Smooth muscle cell (in vitro differentiated cells): ENCODE measurements around the gene IRF4. TPM values are rescaled to one million over a fixed set of nuclear protein-coding genes. Genes with fewer than 3 reads are reported as not detected.

Experiments used
- DNase-seq: peaks from one replicate; lab custom pipeline; 2025; ENCODE audit not compliant: unreplicated experiment; lab: John Stamatoyannopoulos, UW
- H2AFZ ChIP-seq: fragments of 200-600 bp; sonication (generic); 2 replicates; pipeline ENCODE4 v1.6.0; 2016; ENCODE audit warnings: antibody characterized with exemption, low read depth, mild to moderate bottlenecking
- H3F3A ChIP-seq: fragments of 200-600 bp; sonication (generic); 2 replicates; pipeline ENCODE4 v1.6.0; 2017; ENCODE audit warnings: antibody characterized with exemption, low read depth
- H3K27ac ChIP-seq: fragments of 200-600 bp; sonication (generic); 2 replicates; pipeline ENCODE4 v1.5.1; 2016; ENCODE audit warnings: low read depth, mild to moderate bottlenecking
- H3K27me3 ChIP-seq: fragments of 200-600 bp; sonication (generic); 2 replicates; pipeline ENCODE4 v1.6.1; 2016; ENCODE audit warnings: low read depth, mild to moderate bottlenecking
- H3K36me3 ChIP-seq: fragments of 200-600 bp; sonication (generic); 2 replicates; pipeline ENCODE4 v1.5.1; 2016; ENCODE audit warnings: low read depth
- H3K4me1 ChIP-seq: fragments of 200-600 bp; sonication (generic); 2 replicates; pipeline ENCODE4 v1.5.1; 2016; ENCODE audit warnings: low read depth
- H3K4me2 ChIP-seq: fragments of 200-600 bp; sonication (generic); 2 replicates; pipeline ENCODE4 v1.6.0; 2016; ENCODE audit warnings: mild to moderate bottlenecking
- H3K4me3 ChIP-seq: fragments of 200-600 bp; sonication (generic); 2 replicates; pipeline ENCODE4 v1.5.1; 2016; ENCODE audit warnings: mild to moderate bottlenecking
- H3K79me2 ChIP-seq: fragments of 200-600 bp; sonication (generic); 2 replicates; pipeline ENCODE4 v1.6.0; 2016; ENCODE audit warnings: low read depth, mild to moderate bottlenecking
- H3K9ac ChIP-seq: fragments of 200-600 bp; sonication (generic); 2 replicates; pipeline ENCODE4 v1.6.0; 2016; ENCODE audit warnings: low read depth
- H3K9me3 ChIP-seq: fragments of 200-600 bp; sonication (generic); replicated peaks from 2 replicates; pipeline ENCODE4 v1.5.1; 2016; ENCODE audit warnings: low read depth
- H4K20me1 ChIP-seq: fragments of 200-600 bp; sonication (generic); 2 replicates; pipeline ENCODE4 v1.6.0; 2016; ENCODE audit warnings: low read depth
- WGBS: methylation state at CpG from one replicate; pipeline ENCODE4 v1.1.7; 2016; ENCODE audit warnings: low lambda C conversion rate; 5-methylcytosine and 5-hydroxymethylcytosine counted together
- polyA plus RNA-seq: library from polyadenylated mRNA; unstranded; fragments of >200 nt; fragmentation: Nextera tagmentation; extraction: Ambion mirVana; gene quantifications from 2 replicates; pipeline ENCODE4 v1.2.1, GENCODE V29; 2016
- total RNA-seq: library from RNA; depleted of rRNA; stranded (reverse); fragments of >200 nt; gene quantifications from 2 replicates; pipeline ENCODE4 v1.2.3, GENCODE V29; 2014
- TF ChIP-seq, protein P1 (sequence below): fragments of 200-600 bp; sonication (generic); IDR thresholded peaks from 2 replicates; pipeline ENCODE4 v1.5.1; 2017; ENCODE audit warnings: borderline replicate concordance, mild to moderate bottlenecking, antibody characterized with exemption; ENCODE audit not compliant: insufficient read depth, poor library complexity, severe bottlenecking

The IRF4 gene
- total and polyA plus RNA-seq, 2 experiments from 2014 or later = 0.04 TPM; not detected in 1

DNA sequence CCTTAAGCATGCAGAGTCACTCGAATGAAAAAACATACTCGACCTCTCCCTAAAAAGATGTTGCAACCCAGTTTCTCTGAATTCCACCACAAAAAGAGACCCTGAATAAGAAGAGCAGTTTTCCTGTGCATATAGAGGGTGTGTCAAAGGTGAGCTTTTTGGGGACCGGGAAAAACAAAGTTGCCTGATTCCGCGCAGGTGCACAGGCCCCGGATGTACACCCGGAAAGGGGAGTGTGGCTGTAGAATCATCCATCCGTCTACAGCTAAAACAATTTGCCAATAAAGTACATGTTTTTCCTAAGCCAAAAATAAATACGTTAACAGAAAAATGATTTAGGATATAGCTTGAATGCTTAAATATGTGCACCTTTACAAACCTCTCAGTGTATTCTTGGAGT lies 41.2 kb upstream of the IRF4 start:
- no peak overlapping the region for H3K9ac ChIP-seq
- H2AFZ ChIP-seq = no peak overlapping the region
- no peaks in the 10 kb centered on the region for H3K79me2 ChIP-seq
- H3K27me3 ChIP-seq = no peaks in the 10 kb centered on the region
- no peaks in the 10 kb centered on the region for H3F3A ChIP-seq
- no peak for DNase-seq
- no peaks in the 10 kb centered on the region for H3K4me1 ChIP-seq
- WGBS = 90% methylated on average over 9 of the region's 9 CpGs
- H3K4me3 ChIP-seq = no peak overlapping the region
- H4K20me1 ChIP-seq = no peaks in the 10 kb centered on the region
- TF ChIP-seq, protein P1, sequence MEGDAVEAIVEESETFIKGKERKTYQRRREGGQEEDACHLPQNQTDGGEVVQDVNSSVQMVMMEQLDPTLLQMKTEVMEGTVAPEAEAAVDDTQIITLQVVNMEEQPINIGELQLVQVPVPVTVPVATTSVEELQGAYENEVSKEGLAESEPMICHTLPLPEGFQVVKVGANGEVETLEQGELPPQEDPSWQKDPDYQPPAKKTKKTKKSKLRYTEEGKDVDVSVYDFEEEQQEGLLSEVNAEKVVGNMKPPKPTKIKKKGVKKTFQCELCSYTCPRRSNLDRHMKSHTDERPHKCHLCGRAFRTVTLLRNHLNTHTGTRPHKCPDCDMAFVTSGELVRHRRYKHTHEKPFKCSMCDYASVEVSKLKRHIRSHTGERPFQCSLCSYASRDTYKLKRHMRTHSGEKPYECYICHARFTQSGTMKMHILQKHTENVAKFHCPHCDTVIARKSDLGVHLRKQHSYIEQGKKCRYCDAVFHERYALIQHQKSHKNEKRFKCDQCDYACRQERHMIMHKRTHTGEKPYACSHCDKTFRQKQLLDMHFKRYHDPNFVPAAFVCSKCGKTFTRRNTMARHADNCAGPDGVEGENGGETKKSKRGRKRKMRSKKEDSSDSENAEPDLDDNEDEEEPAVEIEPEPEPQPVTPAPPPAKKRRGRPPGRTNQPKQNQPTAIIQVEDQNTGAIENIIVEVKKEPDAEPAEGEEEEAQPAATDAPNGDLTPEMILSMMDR = no peak
- H3K9me3 ChIP-seq = no peaks in the 10 kb centered on the region
- no peaks in the 10 kb centered on the region for H3K36me3 ChIP-seq
- no peak overlapping the region for H3K4me2 ChIP-seq
- no peak overlapping the region for H3K27ac ChIP-seq

DNA sequence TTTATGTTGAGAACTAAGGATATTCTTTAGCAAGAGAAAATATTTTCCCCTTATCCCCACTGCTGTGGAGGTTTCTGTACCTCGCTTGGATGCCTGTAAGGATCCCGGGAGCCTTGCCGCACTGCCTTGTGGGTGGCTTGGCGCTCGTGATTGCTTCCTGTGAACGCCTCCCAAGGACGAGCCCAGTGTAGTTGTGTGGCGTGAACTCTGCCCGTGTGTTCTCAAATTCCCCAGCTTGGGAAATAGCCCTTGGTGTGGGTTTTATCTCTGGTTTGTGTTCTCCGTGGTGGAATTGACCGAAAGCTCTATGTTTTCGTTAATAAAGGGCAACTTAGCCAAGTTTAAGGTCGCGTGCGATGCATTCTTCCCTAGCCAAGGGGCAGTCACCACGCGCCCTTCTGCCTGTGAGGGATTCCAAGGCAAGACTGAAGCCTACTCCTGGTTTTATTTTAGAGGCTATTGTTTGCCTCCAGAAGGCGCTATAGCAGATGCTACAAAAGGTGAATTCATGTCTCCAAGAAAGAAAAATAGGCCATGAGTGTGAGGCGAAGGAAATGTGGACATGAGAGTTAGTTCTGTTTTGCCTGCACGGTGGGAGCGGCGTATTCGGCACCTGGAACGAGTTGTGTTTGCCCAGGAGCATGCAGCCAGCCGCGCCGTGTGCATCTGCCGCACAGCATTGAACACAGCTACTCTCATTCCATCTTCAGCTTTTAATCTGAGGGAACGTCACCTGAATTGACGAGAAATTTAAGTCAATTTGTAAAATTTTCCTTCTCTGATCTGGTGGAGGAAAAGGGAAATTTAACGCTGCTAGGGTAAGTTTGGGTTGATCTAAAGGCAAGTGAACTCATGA lies 40.3 kb upstream of the IRF4 start:
- Histone ChIP-seq H3K9ac (no peak overlapping the region), H3K4me3 (no peak overlapping the region), H3K79me2 (no peaks in the 10 kb centered on the region), H3F3A (no peaks in the 10 kb centered on the region), H4K20me1 (no peaks in the 10 kb centered on the region), H3K4me2 (no peak overlapping the region), H3K27me3 (no peaks in the 10 kb centered on the region), H3K27ac (no peak overlapping the region), H3K4me1 (no peaks in the 10 kb centered on the region), H3K36me3 (no peaks in the 10 kb centered on the region), H2AFZ (no peak overlapping the region), H3K9me3 (no peaks in the 10 kb centered on the region)
- DNase-seq = no peak
- 85% methylated on average over 31 of the region's 31 CpGs for WGBS
- TF ChIP-seq, protein P1 = no peak

DNA sequence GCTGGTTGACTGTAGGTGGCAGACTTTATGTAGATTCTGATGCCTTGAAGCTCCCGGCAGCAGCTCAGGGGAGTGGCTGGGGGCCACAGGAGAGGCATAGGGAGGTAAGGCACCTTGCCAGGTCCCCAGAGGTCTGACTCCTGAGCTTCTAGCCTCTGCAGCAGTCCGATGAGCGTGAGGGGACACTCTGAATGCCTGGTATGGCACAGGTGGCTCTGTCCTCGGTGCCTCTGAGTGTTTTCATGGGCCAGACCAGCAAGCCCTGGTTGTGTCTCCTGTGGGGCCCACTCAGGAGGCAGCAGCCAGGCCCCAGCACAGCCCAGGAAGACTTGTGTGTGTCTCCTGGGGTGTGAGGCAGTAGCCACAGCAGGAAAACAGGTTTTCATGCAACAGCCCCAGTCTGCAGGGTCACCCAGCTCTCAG lies 39.7 kb upstream of the IRF4 start:
- Histone ChIP-seq H3F3A (no peaks in the 10 kb centered on the region), H3K27me3 (no peaks in the 10 kb centered on the region), H2AFZ (no peak overlapping the region), H3K9me3 (no peaks in the 10 kb centered on the region), H3K9ac (no peak overlapping the region), H3K36me3 (no peaks in the 10 kb centered on the region), H4K20me1 (no peaks in the 10 kb centered on the region), H3K4me3 (no peak overlapping the region), H3K79me2 (no peaks in the 10 kb centered on the region), H3K4me1 (no peaks in the 10 kb centered on the region), H3K27ac (no peak overlapping the region), H3K4me2 (no peak overlapping the region)
- 76% methylated on average over 4 of the region's 4 CpGs for WGBS
- DNase-seq = no peak
- TF ChIP-seq, protein P1 = no peak

DNA sequence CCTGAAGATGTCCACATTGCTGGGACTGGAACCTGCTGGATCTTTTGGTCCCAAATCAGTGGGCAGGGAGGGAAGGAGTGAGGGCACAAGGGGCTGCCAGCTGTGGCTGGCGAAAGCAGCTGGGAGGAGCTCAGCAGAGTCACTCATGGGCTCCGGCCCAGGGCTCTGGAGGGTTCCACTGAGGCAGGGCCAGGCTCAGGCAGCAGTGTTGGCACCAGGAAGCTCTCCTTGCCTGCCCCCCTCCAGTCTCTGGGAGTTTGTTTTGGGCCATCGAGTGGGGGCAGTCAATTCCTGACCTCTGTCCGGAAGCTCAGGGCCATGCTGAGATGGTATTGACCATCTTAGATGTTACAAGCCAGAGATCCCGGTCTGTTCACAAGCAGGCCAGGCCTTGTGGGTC lies 39.1 kb upstream of the IRF4 start:
- no peak for DNase-seq
- no peak overlapping the region for H3K4me2 ChIP-seq
- no peaks in the 10 kb centered on the region for H3K27me3 ChIP-seq
- no peak overlapping the region for H3K27ac ChIP-seq
- no peaks in the 10 kb centered on the region for H3F3A ChIP-seq
- H4K20me1 ChIP-seq = no peaks in the 10 kb centered on the region
- H3K4me1 ChIP-seq = no peaks in the 10 kb centered on the region
- no peak overlapping the region for H2AFZ ChIP-seq
- H3K4me3 ChIP-seq = no peak overlapping the region
- H3K36me3 ChIP-seq = no peaks in the 10 kb centered on the region
- TF ChIP-seq, protein P1 = no peak
- 85% methylated on average over 5 of the region's 5 CpGs for WGBS
- no peaks in the 10 kb centered on the region for H3K79me2 ChIP-seq
- H3K9ac ChIP-seq = no peak overlapping the region
- H3K9me3 ChIP-seq = no peaks in the 10 kb centered on the region
